GM12874 (cell line): ENCODE measurements around the gene PCED1B.

ENCODE experiments used
- TF ChIP-seq, protein P1 (sequence below): IDR thresholded peaks from 2 replicates; pipeline ENCODE4 v1.5.1; 2011; ENCODE audit warnings: low read depth, mild to moderate bottlenecking, control low read depth, low read length, moderate library complexity; ENCODE audit not compliant: insufficient read depth

PCED1B gene

DNA sequence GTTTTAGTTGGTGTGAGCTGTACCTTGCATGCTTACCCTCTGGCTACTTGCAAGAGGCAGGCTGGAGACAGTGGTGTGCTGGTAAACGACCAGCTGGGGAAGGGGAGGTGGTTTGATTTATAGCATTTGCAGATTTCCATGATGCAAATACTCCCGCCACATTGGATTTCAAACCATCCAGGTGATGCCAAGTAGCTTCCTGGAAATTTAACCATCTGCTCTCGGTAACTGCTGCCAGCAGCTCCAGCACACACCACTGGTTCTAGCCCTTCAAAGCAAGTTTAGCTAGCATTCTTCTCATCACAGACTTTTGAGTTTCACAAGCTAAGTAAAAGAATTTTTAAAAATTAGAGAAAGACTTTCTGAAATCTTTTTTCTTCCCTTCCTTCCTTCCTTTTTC is 104.8 kb downstream of the PCED1B start:
- TF ChIP-seq, protein P1, sequence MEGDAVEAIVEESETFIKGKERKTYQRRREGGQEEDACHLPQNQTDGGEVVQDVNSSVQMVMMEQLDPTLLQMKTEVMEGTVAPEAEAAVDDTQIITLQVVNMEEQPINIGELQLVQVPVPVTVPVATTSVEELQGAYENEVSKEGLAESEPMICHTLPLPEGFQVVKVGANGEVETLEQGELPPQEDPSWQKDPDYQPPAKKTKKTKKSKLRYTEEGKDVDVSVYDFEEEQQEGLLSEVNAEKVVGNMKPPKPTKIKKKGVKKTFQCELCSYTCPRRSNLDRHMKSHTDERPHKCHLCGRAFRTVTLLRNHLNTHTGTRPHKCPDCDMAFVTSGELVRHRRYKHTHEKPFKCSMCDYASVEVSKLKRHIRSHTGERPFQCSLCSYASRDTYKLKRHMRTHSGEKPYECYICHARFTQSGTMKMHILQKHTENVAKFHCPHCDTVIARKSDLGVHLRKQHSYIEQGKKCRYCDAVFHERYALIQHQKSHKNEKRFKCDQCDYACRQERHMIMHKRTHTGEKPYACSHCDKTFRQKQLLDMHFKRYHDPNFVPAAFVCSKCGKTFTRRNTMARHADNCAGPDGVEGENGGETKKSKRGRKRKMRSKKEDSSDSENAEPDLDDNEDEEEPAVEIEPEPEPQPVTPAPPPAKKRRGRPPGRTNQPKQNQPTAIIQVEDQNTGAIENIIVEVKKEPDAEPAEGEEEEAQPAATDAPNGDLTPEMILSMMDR, result no peak

DNA sequence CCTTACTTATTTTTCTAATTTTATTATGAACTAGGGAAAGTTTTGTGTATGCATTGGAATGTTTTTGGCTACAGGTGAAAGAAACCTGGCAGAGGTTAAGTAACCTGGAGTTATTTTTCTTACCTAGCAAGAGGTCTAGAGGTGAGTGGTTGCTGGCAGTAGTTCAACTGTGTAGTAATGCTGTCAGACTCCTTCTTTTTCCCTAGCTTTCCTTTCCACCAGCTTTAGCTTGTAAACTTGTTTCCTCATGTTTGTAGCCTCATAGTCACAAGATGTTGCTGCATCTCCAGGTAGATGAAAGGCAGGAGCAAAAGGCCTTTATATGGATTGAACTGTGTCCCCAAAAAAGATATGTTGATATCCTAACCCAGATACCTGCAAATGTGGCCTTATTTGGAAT is 105.4 kb downstream of the PCED1B start:
- TF ChIP-seq, protein P1, result no peak

DNA sequence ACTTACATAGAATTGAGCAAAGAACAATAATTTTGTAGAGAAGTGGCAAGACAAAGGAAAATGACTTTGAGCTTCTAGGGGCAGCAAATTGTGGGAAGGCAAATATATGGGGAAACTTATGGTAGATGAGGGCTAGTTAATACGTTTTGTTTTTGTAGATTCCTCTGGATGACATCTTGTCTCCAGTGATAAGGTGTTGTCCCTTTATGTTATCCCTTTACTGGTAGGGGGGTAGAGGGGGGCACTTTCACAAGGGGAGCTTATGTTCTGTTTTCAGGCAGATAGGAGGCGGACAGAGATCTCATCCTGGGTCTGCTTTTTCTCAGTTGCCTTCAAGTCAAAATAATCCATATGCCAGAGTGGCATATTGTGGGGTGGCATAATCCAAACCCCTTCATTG is 106.8 kb downstream of the PCED1B start:
- TF ChIP-seq, protein P1, result no peak

DNA sequence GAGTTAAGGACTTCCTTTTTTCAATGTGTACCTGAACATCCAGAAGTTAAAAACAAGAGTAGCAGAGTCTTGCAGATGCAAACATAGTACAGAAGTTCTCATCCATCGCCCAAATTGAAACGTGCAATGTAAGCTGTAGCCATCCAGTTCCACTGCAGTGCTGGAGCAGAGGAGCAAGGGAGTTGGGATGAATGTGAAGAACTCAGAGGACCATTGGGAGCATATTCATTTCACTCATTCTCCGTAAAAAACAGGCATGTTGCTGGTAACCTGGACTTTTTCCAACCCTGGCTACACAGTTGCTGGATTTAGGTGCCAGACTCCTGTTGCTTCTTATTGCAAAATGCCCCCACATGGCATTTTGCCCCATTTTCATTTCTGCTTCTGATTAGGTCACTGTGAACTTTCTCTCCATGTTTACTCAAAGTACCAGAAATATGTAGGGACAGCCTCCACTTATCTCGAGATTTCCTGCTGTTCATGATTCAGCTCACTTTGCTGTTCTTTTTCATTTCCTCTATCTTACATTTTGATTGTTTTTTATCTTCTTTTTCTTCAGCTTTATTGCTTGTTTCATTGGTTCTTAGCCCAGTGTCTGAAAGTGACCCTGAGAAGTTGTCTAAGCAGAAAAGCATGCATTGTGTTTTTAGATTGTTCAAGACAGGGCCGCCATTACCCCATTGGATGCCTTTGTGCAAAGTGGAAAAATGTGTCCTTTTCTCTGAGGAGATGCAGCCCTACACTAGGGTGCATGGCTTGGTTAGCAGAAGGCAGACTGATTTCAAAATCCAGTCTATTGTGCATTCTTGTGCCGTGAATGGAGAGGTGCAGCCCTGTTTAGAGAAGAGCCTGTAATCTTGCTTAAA is 109.4 kb downstream of the PCED1B start:
- TF ChIP-seq, protein P1, result no peak

DNA sequence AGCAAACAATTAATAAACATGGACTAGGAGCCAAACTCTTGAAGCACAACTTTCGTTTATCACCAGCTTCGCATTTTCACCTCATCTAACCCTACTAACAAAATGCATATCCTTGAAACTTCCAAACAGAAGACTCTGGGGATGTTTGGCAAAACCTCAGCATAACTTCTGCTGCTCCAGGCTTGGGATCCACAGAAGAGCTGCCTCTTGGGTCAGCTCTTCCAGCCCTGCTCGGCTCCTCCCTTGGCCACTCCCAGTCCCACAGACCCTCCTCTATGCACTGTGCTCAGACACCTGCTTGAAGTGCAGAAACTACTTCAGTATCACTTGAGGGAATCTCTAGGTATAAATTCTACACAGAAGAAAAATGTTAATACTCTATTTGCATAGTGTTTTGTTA is 110.3 kb downstream of the PCED1B start:
- TF ChIP-seq, protein P1, result no peak

DNA sequence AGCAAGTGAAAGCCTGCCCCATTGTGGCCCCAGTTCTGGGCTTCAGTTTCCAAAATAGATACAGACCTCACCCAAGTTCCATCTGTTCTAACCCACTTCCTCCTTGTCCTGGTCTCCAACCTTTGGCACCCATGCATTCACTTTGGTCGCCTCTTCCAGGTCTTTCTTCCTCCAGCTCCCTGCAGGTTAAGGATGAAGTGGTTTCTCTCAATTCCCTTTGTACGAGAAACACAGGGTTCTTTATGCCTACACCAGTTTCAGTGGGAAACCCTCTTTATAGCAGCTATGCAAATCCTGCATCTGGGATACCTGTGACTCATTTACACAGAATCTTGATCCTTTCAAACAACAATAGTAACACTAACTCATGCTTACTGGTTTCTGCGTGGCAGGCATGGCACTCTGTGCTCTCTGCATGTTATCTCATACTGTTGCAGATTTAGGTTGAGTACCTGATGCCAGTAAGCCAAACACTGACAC is 110.9 kb downstream of the PCED1B start:
- TF ChIP-seq, protein P1, result no peak

DNA sequence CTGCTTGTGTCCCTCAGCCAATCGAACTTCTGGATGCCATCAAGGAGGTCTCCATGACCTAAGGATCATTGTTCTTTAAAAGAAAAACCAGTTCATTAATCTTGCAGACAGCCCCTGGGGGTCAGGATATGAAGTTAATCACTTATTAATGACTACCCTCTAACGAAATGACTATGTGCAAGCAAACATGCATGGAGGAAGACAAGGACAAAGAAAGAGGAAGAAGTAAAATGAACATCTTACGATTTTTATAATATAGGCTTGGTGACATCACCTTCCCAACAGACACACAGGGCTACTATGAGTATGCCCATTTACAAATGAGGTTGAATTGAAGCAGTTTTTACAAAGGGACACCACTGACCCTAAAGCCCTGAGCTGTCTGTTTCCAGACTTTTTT is 111.5 kb downstream of the PCED1B start:
- TF ChIP-seq, protein P1, result no peak
